GM19025 (cell line): Measurements from ENCODE around the gene WDR54.

Experiments used
- ATAC-seq: cut with Tn5 transposase; IDR thresholded peaks from one replicate; pipeline ENCODE4 v1.9.1; 2021; ENCODE audit warnings: mild to moderate bottlenecking, low read depth, moderate library complexity; ENCODE audit not compliant: unreplicated experiment

The WDR54 gene

GRCh38 chr2:74421221-74421870 lies at the start of gene WDR54, which contains the start of gene C2orf81:
Gene WDR54, plus strand, starts transcription at chr2:74421730. Its CDS starts 424 bp downstream, at chr2:74422154.
Gene C2orf81, minus strand, starts transcription at chr2:74421619. Its CDS starts 59 bp downstream, at chr2:74421560.
- ATAC-seq = peak; percentile 97

GRCh38 chr2:74372674-74373073 lies 48.9 kb upstream of the WDR54 start:
- ATAC-seq = no peak

- ATAC-seq = no peak
Measured at GRCh38 chr2:74373221-74373676, 48.3 kb upstream of the WDR54 start.

GRCh38 chr2:74373985-74374384 lies 47.5 kb upstream of the WDR54 start:
- no peak for ATAC-seq

GRCh38 chr2:74374509-74375205 lies 46.9 kb upstream of the WDR54 start:
- no peak for ATAC-seq

GRCh38 chr2:74375838-74376237 lies 45.7 kb upstream of the WDR54 start:
- no peak for ATAC-seq

- no peak for ATAC-seq
Measured at GRCh38 chr2:74378007-74378406, 43.5 kb upstream of the WDR54 start.

- no peak for ATAC-seq
Measured at GRCh38 chr2:74379851-74380789, 41.4 kb upstream of the WDR54 start, which contains the start of gene DCTN1. Gene DCTN1, minus strand, starts transcription at chr2:74380311. Its CDS starts 274 bp downstream, at chr2:74380037.

- no peak for ATAC-seq
Measured at GRCh38 chr2:74381751-74382150, 39.8 kb upstream of the WDR54 start.

GRCh38 chr2:74383254-74383653 lies 38.3 kb upstream of the WDR54 start:
- ATAC-seq = no peak

- no peak for ATAC-seq
Measured at GRCh38 chr2:74384051-74384450, 37.5 kb upstream of the WDR54 start.

- ATAC-seq = no peak
Measured at GRCh38 chr2:74385396-74385795, 36.1 kb upstream of the WDR54 start.

GRCh38 chr2:74387346-74387745 lies 34.2 kb upstream of the WDR54 start:
- no peak for ATAC-seq

- no peak for ATAC-seq
Measured at GRCh38 chr2:74390606-74391005, 30.9 kb upstream of the WDR54 start.

- ATAC-seq = no peak
Measured at GRCh38 chr2:74391209-74391579, 30.3 kb upstream of the WDR54 start.

GRCh38 chr2:74391580-74392448 lies 29.7 kb upstream of the WDR54 start:
- ATAC-seq = peak; percentile 80

GRCh38 chr2:74392449-74392743 lies 29.1 kb upstream of the WDR54 start:
- no peak for ATAC-seq

GRCh38 chr2:74393525-74393924 lies 28.0 kb upstream of the WDR54 start:
- no peak for ATAC-seq

GRCh38 chr2:74396149-74396548 lies 25.4 kb upstream of the WDR54 start:
- no peak for ATAC-seq

- ATAC-seq = no peak
Measured at GRCh38 chr2:74399785-74400184, 21.7 kb upstream of the WDR54 start.
